A673 (cell line): Measurements from ENCODE around the gene MB21D2. TPM values are rescaled to one million over a fixed set of nuclear protein-coding genes. Genes with fewer than 3 reads are reported as not detected.

Experiments used
- BruUV-seq: library from RNA; stranded (reverse); fragments of 400-500 nt; replicated peaks from 2 replicates; lab custom pipeline; 2021; lab: Mats Ljungman, UMichigan
- CTCF ChIA-PET: fragments of 300-600 bp; sonication (Branson Sonifier 250); formaldehyde crosslinking; loops from one replicate; lab custom pipeline; 2022; ENCODE audit warnings: antibody characterized with exemption; lab: Charles Lee
- POLR2A ChIA-PET: fragments of 300-600 bp; sonication (Branson Sonifier 250); formaldehyde crosslinking; loops from one replicate; lab custom pipeline; 2022; ENCODE audit warnings: antibody characterized with exemption; ENCODE audit not compliant: low non-redundant PET; lab: Charles Lee
- DNase-seq: peaks from one replicate; pipeline ENCODE4 v3.0.0-alpha.2; 2015; ENCODE audit warnings: low spot score
- H3K27ac ChIP-seq: fragments of 200-600 bp; sonication (generic); 2 replicates; pipeline ENCODE4 v1.5.1; 2016; ENCODE audit warnings: mixed run types, low read depth, mild to moderate bottlenecking, mixed read lengths, antibody characterized with exemption, low read length; ENCODE audit not compliant: poor library complexity, severe bottlenecking
- H3K27me3 ChIP-seq: fragments of 200-600 bp; sonication (generic); replicated peaks from 2 replicates; pipeline ENCODE4 v1.6.1; 2017; ENCODE audit warnings: mixed run types, low read depth, mild to moderate bottlenecking, mixed read lengths, antibody characterized with exemption, low read length; ENCODE audit not compliant: insufficient read depth, poor library complexity
- H3K36me3 ChIP-seq: fragments of 200-600 bp; sonication (generic); 2 replicates; pipeline ENCODE4 v1.6.1; 2016; ENCODE audit warnings: mixed run types, mild to moderate bottlenecking, mixed read lengths, antibody characterized with exemption, low read length; ENCODE audit not compliant: insufficient read depth, poor library complexity, severe bottlenecking
- H3K4me1 ChIP-seq: fragments of 200-600 bp; sonication (generic); 2 replicates; pipeline ENCODE4 v1.6.1; 2017; ENCODE audit warnings: mixed run types, mild to moderate bottlenecking, mixed read lengths, antibody characterized with exemption, low read length; ENCODE audit not compliant: insufficient read depth, poor library complexity, severe bottlenecking
- H3K4me3 ChIP-seq: fragments of 200-600 bp; sonication (generic); 2 replicates; pipeline ENCODE4 v1.5.1; 2016; ENCODE audit warnings: low read depth, mixed run types, mild to moderate bottlenecking, mixed read lengths, low read length; ENCODE audit not compliant: poor library complexity, severe bottlenecking
- H3K9me3 ChIP-seq: fragments of 200-600 bp; sonication (generic); 2 replicates; pipeline ENCODE4 v1.6.1; 2016; ENCODE audit warnings: mixed run types, low read depth, mild to moderate bottlenecking, mixed read lengths, antibody characterized with exemption, low read length; ENCODE audit not compliant: poor library complexity, severe bottlenecking
- CTCF ChIP-seq: fragments of 300-800, 200-600 bp; sonication (generic); conservative IDR thresholded peaks from 2 replicates; pipeline ENCODE4 v1.5.1; 2017; ENCODE audit warnings: low read depth, mild to moderate bottlenecking, antibody characterized with exemption, low read length, moderate library complexity, mixed read lengths
- EZH2 ChIP-seq: fragments of 200-600 bp; sonication (generic); IDR thresholded peaks from 2 replicates; pipeline ENCODE4 v1.6.1; 2017; ENCODE audit warnings: borderline replicate concordance, low read depth, mild to moderate bottlenecking, mixed read lengths, antibody characterized with exemption, low read length; ENCODE audit not compliant: poor library complexity, severe bottlenecking
- intact Hi-C: fragments of 100-400 bp; cut with micrococcal nuclease; formaldehyde crosslinking; loops from one replicate; pipeline ENCODE4 v1.10.0; 2022; ENCODE audit not compliant: unreplicated experiment
- total RNA-seq: library from RNA; stranded (reverse); gene quantifications from 2 replicates; pipeline ENCODE4 v1.2.3, GENCODE V29; 2021

Gene MB21D2
- total RNA-seq, 1 experiment from 2014 or later = 8.1 TPM

DNA sequence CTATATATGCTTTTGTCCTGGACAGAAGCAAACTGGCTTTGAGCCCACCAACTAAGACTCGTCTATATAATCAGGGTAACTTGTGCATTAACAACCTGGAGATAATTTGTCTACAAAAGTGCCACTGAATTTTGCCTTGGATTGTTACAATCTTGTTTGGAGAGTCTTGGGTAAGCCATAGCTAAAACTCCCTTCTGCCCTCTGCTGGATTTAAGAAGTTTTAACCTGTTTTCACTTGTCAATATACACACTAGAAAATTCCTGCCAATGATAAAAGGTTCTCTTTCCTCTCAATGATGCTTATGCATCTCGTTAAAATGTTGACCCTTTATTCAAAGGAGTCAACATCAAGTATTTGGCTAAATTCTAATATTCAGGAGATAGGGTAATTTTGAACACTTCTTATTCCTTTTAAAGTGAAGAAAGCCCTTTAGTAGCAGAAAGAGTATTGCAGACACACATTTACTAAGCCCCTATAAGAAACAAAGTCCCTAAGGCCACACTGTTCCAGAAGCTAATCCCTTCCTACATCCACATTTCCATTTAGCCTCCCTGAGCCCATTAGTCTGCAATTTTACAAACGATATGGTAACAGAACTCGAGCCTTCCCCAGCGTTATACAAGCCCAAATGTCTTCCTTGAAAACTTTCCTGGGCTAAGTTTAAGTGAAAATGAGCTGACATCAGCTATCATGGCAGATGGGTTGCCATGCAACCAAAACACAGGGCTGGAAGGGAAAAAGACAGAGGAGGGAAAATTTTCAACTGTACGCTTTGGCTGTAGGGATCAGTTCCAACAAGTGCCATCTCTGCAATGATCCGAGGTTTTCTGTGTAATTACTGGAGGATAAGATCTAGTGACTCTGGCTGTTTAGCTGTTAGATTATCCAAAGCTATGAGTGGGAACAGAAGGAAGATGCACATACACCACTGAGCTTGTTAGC lies 114.4 kb downstream of the MB21D2 start:
- intact Hi-C loops = loop anchor here (1.0 kb wide), 2 partner anchors 237 to 336 kb away; no protein-coding TSS in a partner anchor
- Histone ChIP-seq H3K4me1 (no peaks in the 10 kb centered on the region), H3K27ac (no peak overlapping the region), H3K36me3 (no peaks in the 10 kb centered on the region), H3K9me3 (no peaks in the 10 kb centered on the region), H3K4me3 (no peak overlapping the region), H3K27me3 (no peaks in the 10 kb centered on the region)
- DNase-seq = peak; percentile 65
- no TSS peak for BruUV-seq
- peak; percentile 68 for TF ChIP-seq CTCF
- TF ChIP-seq EZH2 = no peak
- POLR2A ChIA-PET = no interaction called here
- CTCF ChIA-PET = interaction anchor here (0.6 to 1.5 kb wide), 4 partner anchors 10 to 335 kb away, joined by 3 to 5 read pairs (median 4); no protein-coding TSS in a partner anchor

DNA sequence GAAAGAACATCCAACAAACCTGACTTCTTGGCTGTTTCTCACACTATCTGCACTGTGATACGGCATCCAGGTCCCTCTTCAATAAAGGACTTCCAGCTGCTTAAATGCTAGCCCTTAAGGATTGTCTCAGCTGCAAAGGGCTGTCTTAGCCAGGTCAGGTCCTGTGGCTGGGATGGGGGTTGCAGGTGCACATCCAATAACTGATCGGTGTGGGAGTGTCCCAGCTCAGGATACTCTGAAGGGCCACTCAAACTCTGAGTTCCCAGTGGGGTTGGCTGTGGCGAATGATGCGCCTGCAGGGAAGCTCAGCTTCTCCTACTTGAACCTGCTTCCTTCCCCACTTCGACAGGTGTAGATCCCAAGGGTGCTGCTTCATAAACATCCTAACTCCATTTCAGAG lies 115.7 kb downstream of the MB21D2 start:
- DNase-seq = no peak
- H3K9me3 ChIP-seq = no peaks in the 10 kb centered on the region
- H3K4me1 ChIP-seq = no peaks in the 10 kb centered on the region
- H3K27ac ChIP-seq = no peak overlapping the region
- TF ChIP-seq EZH2 (no peak), CTCF (no peak)
- ChIA-PET POLR2A (no interaction called here), CTCF (interaction anchor here (1.2 kb wide), 1 partner anchor 235 kb away, joined by 4 read pairs; no protein-coding TSS in a partner anchor)
- H3K36me3 ChIP-seq = no peaks in the 10 kb centered on the region
- no TSS peak for BruUV-seq
- no peak overlapping the region for H3K4me3 ChIP-seq
- no peaks in the 10 kb centered on the region for H3K27me3 ChIP-seq
- intact Hi-C loops = no loop called here

DNA sequence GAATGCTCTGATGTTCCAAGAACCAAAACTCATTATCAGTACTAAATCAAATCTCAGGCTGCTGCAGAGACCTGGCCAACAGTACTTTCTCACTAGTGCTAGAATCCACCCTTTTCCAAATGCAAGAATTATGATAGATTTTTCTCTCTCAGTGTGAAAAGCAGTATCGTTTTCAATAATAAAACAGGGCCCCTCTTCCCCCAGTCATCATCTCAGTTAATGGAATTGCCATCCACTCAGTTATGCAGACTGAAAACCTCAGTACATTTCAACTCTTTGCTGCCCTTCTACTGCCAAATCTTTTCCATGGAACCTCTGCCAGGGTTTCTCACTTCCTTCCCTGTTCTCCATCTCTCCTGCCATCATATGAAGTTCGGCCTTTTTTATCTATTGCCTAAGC lies 117.9 kb downstream of the MB21D2 start:
- Histone ChIP-seq H3K4me1 (no peaks in the 10 kb centered on the region), H3K4me3 (no peak overlapping the region), H3K9me3 (no peaks in the 10 kb centered on the region), H3K27me3 (no peaks in the 10 kb centered on the region), H3K36me3 (no peaks in the 10 kb centered on the region), H3K27ac (no peak overlapping the region)
- intact Hi-C loops = no loop called here
- POLR2A ChIA-PET = no interaction called here
- TF ChIP-seq CTCF = no peak
- no peak for TF ChIP-seq EZH2
- CTCF ChIA-PET = no interaction called here
- BruUV-seq = no TSS peak
- DNase-seq = no peak
